Measurements from ENCODE around the gene RPP30. TPM values are rescaled to one million over a fixed set of nuclear protein-coding genes. Genes with fewer than 3 reads are reported as not detected.

The RPP30 gene
- total RNA-seq, 1 experiment from 2014 or later: 74.5 TPM

DNA sequence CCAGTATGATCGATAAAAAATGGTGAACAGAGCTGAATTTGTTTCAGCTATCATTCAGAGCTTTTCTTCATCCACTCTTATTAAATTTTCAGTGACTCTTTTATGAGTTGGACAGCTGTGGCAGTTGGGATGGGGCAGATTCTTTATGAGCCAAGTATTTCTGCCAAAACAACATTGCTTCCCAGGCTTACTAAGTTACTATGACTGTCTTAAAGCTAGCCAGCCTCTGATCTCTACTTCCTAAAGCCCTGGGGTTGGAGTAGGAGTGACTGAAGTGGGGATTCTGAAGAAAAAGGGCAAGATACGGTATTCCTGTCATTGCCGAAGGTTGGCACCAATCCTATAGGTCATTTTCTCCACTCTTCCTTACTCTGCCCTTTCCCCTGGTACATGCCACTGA lies 12.7 kb downstream of the RPP30 start:
- no peak for DNase-seq (ENCODE audit: low spot score)
- TF ChIP-seq EZH2 (IDR thresholded peaks at IDR 0.05; ENCODE audit: borderline replicate concordance, low read depth, low read length, poor library complexity, severe bottlenecking): no peak
- no peak for TF ChIP-seq CTCF (conservative IDR thresholded peaks at IDR 0.05; ENCODE audit: low read depth, low read length)
- ChIA-PET CTCF (no interaction called here), POLR2A (ENCODE audit: low non-redundant PET) (no interaction called here)
- H3K36me3 ChIP-seq (ENCODE audit: insufficient read depth, low read length, poor library complexity, severe bottlenecking): peaks cover 46% of the 10 kb centered on the region
- H3K27me3 ChIP-seq (replicated peaks; ENCODE audit: insufficient read depth, low read depth, low read length, poor library complexity): no peaks in the 10 kb centered on the region
- H3K27ac ChIP-seq (ENCODE audit: low read depth, low read length, poor library complexity, severe bottlenecking): no peak overlapping the region
- H3K4me3 ChIP-seq (ENCODE audit: low read depth, low read length, poor library complexity, severe bottlenecking): no peak overlapping the region
- no peaks in the 10 kb centered on the region for H3K4me1 ChIP-seq (ENCODE audit: insufficient read depth, low read length, poor library complexity, severe bottlenecking)
- BruUV-seq (replicated peaks): no TSS peak
- intact Hi-C loops (cut with micrococcal nuclease; ENCODE audit: unreplicated experiment): no loop called here
- no peaks in the 10 kb centered on the region for H3K9me3 ChIP-seq (ENCODE audit: low read depth, low read length, poor library complexity, severe bottlenecking)

DNA sequence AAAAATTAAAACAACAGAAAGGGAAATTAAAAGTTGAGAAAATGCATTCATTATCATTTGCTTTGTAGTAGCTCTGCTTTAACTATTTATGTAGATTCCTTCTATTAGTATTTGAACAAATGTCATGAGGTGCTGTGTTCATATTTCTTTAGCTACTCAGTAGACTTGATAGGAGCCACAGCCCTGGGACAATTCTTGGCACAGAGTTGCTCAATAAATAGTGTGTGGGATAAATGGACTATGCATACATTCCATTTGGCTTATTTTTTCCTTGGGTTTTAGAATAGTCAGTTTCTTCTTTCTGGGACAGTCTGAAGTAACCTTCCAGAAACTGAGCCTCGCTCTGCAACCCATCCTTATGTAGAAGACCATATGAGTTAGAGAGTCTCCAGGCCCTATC lies 13.4 kb downstream of the RPP30 start:
- Histone ChIP-seq H3K27ac (ENCODE audit: low read depth, low read length, poor library complexity, severe bottlenecking) (no peak overlapping the region), H3K9me3 (ENCODE audit: low read depth, low read length, poor library complexity, severe bottlenecking) (no peaks in the 10 kb centered on the region), H3K27me3 (replicated peaks; ENCODE audit: insufficient read depth, low read depth, low read length, poor library complexity) (no peaks in the 10 kb centered on the region), H3K4me3 (ENCODE audit: low read depth, low read length, poor library complexity, severe bottlenecking) (no peak overlapping the region), H3K4me1 (ENCODE audit: insufficient read depth, low read length, poor library complexity, severe bottlenecking) (no peaks in the 10 kb centered on the region), H3K36me3 (ENCODE audit: insufficient read depth, low read length, poor library complexity, severe bottlenecking) (peaks cover 47% of the 10 kb centered on the region)
- POLR2A ChIA-PET (ENCODE audit: low non-redundant PET): no interaction called here
- CTCF ChIA-PET: no interaction called here
- no peak for DNase-seq (ENCODE audit: low spot score)
- TF ChIP-seq EZH2 (IDR thresholded peaks at IDR 0.05; ENCODE audit: borderline replicate concordance, low read depth, low read length, poor library complexity, severe bottlenecking) (no peak), CTCF (conservative IDR thresholded peaks at IDR 0.05; ENCODE audit: low read depth, low read length) (no peak)
- intact Hi-C loops (cut with micrococcal nuclease; ENCODE audit: unreplicated experiment): no loop called here
- BruUV-seq (replicated peaks): no TSS peak

DNA sequence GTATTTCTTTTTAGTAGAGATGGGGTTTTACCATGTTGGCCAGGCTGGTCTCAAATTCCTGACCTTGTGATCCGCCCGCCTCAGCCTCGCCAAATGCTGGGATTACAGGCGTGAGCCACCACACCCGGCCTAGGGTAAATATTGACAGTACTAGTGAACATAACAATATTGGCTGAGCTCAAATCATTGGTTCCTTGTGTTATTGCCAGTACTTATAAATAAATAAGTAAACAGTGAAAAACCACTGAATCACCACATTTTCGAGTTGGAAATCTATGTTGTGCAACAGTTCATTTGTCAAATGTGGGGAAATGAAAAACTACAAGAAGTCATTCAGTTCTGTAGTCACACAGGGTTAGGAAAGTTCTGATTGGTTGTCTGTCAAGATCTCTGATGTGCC lies 15.8 kb downstream of the RPP30 start:
- POLR2A ChIA-PET (ENCODE audit: low non-redundant PET): no interaction called here
- CTCF ChIA-PET: no interaction called here
- intact Hi-C loops (cut with micrococcal nuclease; ENCODE audit: unreplicated experiment): no loop called here
- no peak overlapping the region for H3K27ac ChIP-seq (ENCODE audit: low read depth, low read length, poor library complexity, severe bottlenecking)
- peaks cover 52% of the 10 kb centered on the region for H3K36me3 ChIP-seq (ENCODE audit: insufficient read depth, low read length, poor library complexity, severe bottlenecking)
- DNase-seq (ENCODE audit: low spot score): no peak
- BruUV-seq (replicated peaks): no TSS peak
- no peak overlapping the region for H3K4me3 ChIP-seq (ENCODE audit: low read depth, low read length, poor library complexity, severe bottlenecking)
- TF ChIP-seq EZH2 (IDR thresholded peaks at IDR 0.05; ENCODE audit: borderline replicate concordance, low read depth, low read length, poor library complexity, severe bottlenecking) (no peak), CTCF (conservative IDR thresholded peaks at IDR 0.05; ENCODE audit: low read depth, low read length) (no peak)
- no peaks in the 10 kb centered on the region for H3K9me3 ChIP-seq (ENCODE audit: low read depth, low read length, poor library complexity, severe bottlenecking)
- H3K27me3 ChIP-seq (replicated peaks; ENCODE audit: insufficient read depth, low read depth, low read length, poor library complexity): no peaks in the 10 kb centered on the region
- H3K4me1 ChIP-seq (ENCODE audit: insufficient read depth, low read length, poor library complexity, severe bottlenecking): no peaks in the 10 kb centered on the region

Measured in A673 (cell line).